Activated effector memory CD4-positive, alpha-beta T cell treated with Interleukin-2 at 50 U/mL for 16 hours (primary cell): ENCODE data around the gene ACTG1.

ENCODE experiments used
- DNase-seq: peaks from one replicate; pipeline ENCODE4 v3.0.0-alpha.2; 2020

Gene ACTG1

GRCh38 chr17:81544281-81544974 is 31.8 kb upstream of the ACTG1 start:
- DNase-seq = no peak

- DNase-seq = no peak
These were observed 31.2 kb upstream of the ACTG1 start for GRCh38 chr17:81543756-81544155.

- no peak for DNase-seq
These were observed 30.7 kb upstream of the ACTG1 start for GRCh38 chr17:81543339-81543675.

- no peak for DNase-seq
These were observed 30.1 kb upstream of the ACTG1 start for GRCh38 chr17:81542431-81543338.

- DNase-seq = no peak
These were observed 28.5 kb upstream of the ACTG1 start for GRCh38 chr17:81541123-81541522.

GRCh38 chr17:81540676-81541027 is 28.1 kb upstream of the ACTG1 start:
- DNase-seq = no peak

GRCh38 chr17:81539961-81540675 is 27.5 kb upstream of the ACTG1 start:
- DNase-seq = no peak

- no peak for DNase-seq
These were observed 26.9 kb upstream of the ACTG1 start for GRCh38 chr17:81539571-81539900.

GRCh38 chr17:81538651-81539570 is 26.3 kb upstream of the ACTG1 start:
- DNase-seq = no peak

GRCh38 chr17:81537856-81538555 is 25.4 kb upstream of the ACTG1 start:
- no peak for DNase-seq

GRCh38 chr17:81537343-81537855 is 24.8 kb upstream of the ACTG1 start:
- DNase-seq = no peak

- no peak for DNase-seq
These were observed 24.0 kb upstream of the ACTG1 start for GRCh38 chr17:81536299-81537290.

GRCh38 chr17:81535480-81536298 is 23.1 kb upstream of the ACTG1 start:
- DNase-seq = no peak

- no peak for DNase-seq
These were observed 22.4 kb upstream of the ACTG1 start for GRCh38 chr17:81535007-81535328.

GRCh38 chr17:81534157-81535006 is 21.8 kb upstream of the ACTG1 start:
- no peak for DNase-seq

- no peak for DNase-seq
These were observed 20.9 kb upstream of the ACTG1 start for GRCh38 chr17:81533339-81534141.

GRCh38 chr17:81532490-81533287 is 20.1 kb upstream of the ACTG1 start:
- DNase-seq = no peak
